Stomach (tissue), 4 donors: Measurements from ENCODE around the gene NBEAL2.
A peak's percentile ranks its signal among the peaks of the same experiment; 100 is the strongest.

Experiments used
- POLR2AphosphoS5 ChIP-seq, 3 donors: sonication (generic); formaldehyde crosslinking; IDR thresholded peaks; one replicate each; pipeline ENCODE4 v1.6.1; 2016; ENCODE audit warnings: antibody characterized with exemption in 3 of 3
- TF ChIP-seq, protein P1 (sequence below), 7 experiments: fragments of 450-650 bp in 4 of 7; fragments of 200-600 bp in 3 of 7; sonication (generic) in 3 of 7; IDR thresholded peaks; one replicate each; pipeline ENCODE4 v1.5.1; 2016 to 2019; ENCODE audit warnings: antibody characterized with exemption in 7 of 7, control low read depth in 2 of 7, mild to moderate bottlenecking in 1 of 7

DNA sequence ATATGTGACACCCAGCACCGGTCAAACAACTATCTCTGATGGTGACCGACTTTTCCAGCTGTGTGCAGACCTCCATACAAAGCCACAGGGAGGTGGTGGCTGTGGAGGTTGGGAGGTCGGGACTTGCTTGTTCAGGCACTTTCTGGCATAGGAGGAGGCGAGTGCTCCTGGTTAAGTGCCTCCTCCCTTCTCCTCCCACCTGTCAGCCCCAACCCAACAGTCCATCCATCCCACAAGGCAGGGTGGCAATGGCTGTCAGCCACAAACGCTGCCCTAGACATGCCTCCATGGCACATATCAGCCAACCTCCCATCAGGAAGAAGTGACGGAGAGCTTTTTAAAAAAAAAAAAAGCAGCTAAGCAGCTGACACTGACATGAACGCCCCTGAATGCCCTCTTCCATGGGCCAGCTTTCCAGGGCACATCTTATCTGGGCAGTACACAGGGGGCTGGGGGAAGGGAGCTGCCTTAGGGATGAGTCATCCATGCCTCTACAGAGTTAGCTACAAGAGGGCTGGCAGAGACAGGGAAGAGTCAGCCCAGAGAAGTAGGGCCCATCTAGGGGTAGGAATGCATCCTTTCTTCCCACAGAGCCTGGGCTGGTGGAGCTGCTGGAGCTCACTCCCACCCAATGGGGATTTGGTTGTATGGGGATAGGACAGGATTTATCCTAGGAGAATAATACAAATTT, 44.2 kb upstream of the NBEAL2 start:
- TF ChIP-seq POLR2AphosphoS5 (IDR thresholded peaks at IDR 0.05) = peak; percentile 51 to 79 (median 74)
- TF ChIP-seq, protein P1, sequence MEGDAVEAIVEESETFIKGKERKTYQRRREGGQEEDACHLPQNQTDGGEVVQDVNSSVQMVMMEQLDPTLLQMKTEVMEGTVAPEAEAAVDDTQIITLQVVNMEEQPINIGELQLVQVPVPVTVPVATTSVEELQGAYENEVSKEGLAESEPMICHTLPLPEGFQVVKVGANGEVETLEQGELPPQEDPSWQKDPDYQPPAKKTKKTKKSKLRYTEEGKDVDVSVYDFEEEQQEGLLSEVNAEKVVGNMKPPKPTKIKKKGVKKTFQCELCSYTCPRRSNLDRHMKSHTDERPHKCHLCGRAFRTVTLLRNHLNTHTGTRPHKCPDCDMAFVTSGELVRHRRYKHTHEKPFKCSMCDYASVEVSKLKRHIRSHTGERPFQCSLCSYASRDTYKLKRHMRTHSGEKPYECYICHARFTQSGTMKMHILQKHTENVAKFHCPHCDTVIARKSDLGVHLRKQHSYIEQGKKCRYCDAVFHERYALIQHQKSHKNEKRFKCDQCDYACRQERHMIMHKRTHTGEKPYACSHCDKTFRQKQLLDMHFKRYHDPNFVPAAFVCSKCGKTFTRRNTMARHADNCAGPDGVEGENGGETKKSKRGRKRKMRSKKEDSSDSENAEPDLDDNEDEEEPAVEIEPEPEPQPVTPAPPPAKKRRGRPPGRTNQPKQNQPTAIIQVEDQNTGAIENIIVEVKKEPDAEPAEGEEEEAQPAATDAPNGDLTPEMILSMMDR (IDR thresholded peaks at IDR 0.05) = peak in 4 of 7 experiments; percentile 16 to 32 (median 20)
